Testis (tissue), 2 donors: ENCODE results near the gene RTKN.

ENCODE experiments used
- POLR2A ChIP-seq: fragments of 450-650 bp; IDR thresholded peaks from one replicate; pipeline ENCODE4 v1.6.1; 2017; ENCODE audit warnings: antibody characterized with exemption, mild to moderate bottlenecking, moderate library complexity
- TF ChIP-seq, protein P1 (sequence below), 3 experiments: fragments of 450-650 bp in 2 of 3; fragments of 200-600 bp in 1 of 3; sonication (generic) in 1 of 3; IDR thresholded peaks; one replicate each; pipeline ENCODE4 v1.5.1; 2016 to 2019; ENCODE audit warnings: antibody characterized with exemption in 3 of 3, mild to moderate bottlenecking in 2 of 3, moderate library complexity in 1 of 3

DNA sequence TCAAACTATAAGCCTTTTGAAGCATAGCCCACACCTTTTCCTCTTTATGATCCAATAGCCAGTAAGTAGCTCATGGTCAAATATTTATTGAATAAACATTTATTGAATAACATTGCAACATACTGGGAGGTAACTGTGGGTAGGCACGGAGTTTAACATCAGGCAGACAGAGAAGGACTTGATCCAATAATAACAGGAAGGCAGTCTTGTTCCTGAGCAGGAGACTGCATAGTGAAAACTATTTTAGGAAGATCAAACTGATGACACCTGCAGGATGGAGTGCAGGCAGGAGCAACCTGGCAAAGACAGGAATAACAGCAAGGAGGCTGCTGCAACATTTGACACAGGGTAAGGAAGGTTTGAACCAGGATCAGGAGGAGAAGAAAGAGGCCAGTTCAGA lies 58.5 kb downstream of the RTKN start:
- TF ChIP-seq, protein P1, sequence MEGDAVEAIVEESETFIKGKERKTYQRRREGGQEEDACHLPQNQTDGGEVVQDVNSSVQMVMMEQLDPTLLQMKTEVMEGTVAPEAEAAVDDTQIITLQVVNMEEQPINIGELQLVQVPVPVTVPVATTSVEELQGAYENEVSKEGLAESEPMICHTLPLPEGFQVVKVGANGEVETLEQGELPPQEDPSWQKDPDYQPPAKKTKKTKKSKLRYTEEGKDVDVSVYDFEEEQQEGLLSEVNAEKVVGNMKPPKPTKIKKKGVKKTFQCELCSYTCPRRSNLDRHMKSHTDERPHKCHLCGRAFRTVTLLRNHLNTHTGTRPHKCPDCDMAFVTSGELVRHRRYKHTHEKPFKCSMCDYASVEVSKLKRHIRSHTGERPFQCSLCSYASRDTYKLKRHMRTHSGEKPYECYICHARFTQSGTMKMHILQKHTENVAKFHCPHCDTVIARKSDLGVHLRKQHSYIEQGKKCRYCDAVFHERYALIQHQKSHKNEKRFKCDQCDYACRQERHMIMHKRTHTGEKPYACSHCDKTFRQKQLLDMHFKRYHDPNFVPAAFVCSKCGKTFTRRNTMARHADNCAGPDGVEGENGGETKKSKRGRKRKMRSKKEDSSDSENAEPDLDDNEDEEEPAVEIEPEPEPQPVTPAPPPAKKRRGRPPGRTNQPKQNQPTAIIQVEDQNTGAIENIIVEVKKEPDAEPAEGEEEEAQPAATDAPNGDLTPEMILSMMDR (IDR thresholded peaks at IDR 0.05), result no peak
- TF ChIP-seq POLR2A, result no peak
